OCI-LY1 (cell line): ENCODE results near the gene USP47.

Experiments used
- H2AFZ ChIP-seq: fragments of 200-600 bp; sonication (generic), shearing (Covaris generic); 2 replicates; pipeline ENCODE4 v1.6.0; 2014; ENCODE audit warnings: antibody characterized with exemption, mild to moderate bottlenecking, low read length
- H3F3A ChIP-seq: fragments of 200-600 bp; sonication (generic), shearing (Covaris generic); 2 replicates; pipeline ENCODE4 v1.6.0; 2014; ENCODE audit warnings: mild to moderate bottlenecking, antibody characterized with exemption, low read length, moderate library complexity; ENCODE audit not compliant: insufficient read depth
- H3K27ac ChIP-seq: fragments of 200-600 bp; sonication (generic); 2 replicates; pipeline ENCODE4 v1.5.1; 2014; ENCODE audit warnings: low read length, mixed run types, mild to moderate bottlenecking, low read depth; ENCODE audit not compliant: poor library complexity, severe bottlenecking
- H3K27me3 ChIP-seq: fragments of 200-600 bp; sonication (generic); 2 replicates; pipeline ENCODE4 v1.6.0; 2014; ENCODE audit warnings: antibody characterized with exemption, mild to moderate bottlenecking, low read length, moderate library complexity; ENCODE audit not compliant: insufficient read depth
- H3K36me3 ChIP-seq: fragments of 200-600 bp; sonication (generic); 2 replicates; pipeline ENCODE4 v1.6.1; 2014; ENCODE audit warnings: mild to moderate bottlenecking, antibody characterized with exemption, low read length, moderate library complexity, mixed read lengths; ENCODE audit not compliant: insufficient read depth
- H3K4me1 ChIP-seq: fragments of 200-600 bp; sonication (generic); 2 replicates; pipeline ENCODE4 v1.5.1; 2014; ENCODE audit warnings: mild to moderate bottlenecking, low read length, moderate library complexity; ENCODE audit not compliant: insufficient read depth, severe bottlenecking
- H3K4me2 ChIP-seq: fragments of 200-600 bp; sonication (generic), shearing (Covaris generic); 2 replicates; pipeline ENCODE4 v1.6.1; 2014; ENCODE audit warnings: low read length
- H3K4me3 ChIP-seq: fragments of 200-600 bp; sonication (generic); 2 replicates; pipeline ENCODE4 v1.5.1; 2014; ENCODE audit warnings: low read length, low read depth, mild to moderate bottlenecking, mixed read lengths; ENCODE audit not compliant: poor library complexity, severe bottlenecking
- H3K79me2 ChIP-seq: fragments of 200-600 bp; shearing (Covaris generic); 2 replicates; pipeline ENCODE4 v1.6.1; 2016; ENCODE audit warnings: mixed run types, low read length, mixed read lengths; ENCODE audit not compliant: insufficient read depth
- H3K9ac ChIP-seq: fragments of 200-600 bp; sonication (generic), shearing (Covaris generic); 2 replicates; pipeline ENCODE4 v1.6.1; 2014; ENCODE audit warnings: mild to moderate bottlenecking, low read length, mixed read lengths
- H3K9me2 ChIP-seq: fragments of 200-600 bp; sonication (generic), shearing (Covaris generic); 2 replicates; pipeline ENCODE4 v1.6.1; 2014; ENCODE audit warnings: low read depth, mild to moderate bottlenecking, low read length, mixed read lengths
- H3K9me3 ChIP-seq: fragments of 200-600 bp; shearing (Covaris generic); 2 replicates; pipeline ENCODE4 v1.6.1; 2014; ENCODE audit warnings: low read length, mixed read lengths
- H4K20me1 ChIP-seq: fragments of 200-600 bp; sonication (generic), shearing (Covaris generic); 2 replicates; pipeline ENCODE4 v1.6.0; 2016; ENCODE audit warnings: mild to moderate bottlenecking, low read length; ENCODE audit not compliant: insufficient read depth
- CTCF ChIP-seq: fragments of 200-600 bp; sonication (generic), shearing (Covaris generic); IDR thresholded peaks from 2 replicates; pipeline ENCODE4 v1.5.1; 2017; ENCODE audit warnings: mild to moderate bottlenecking, antibody characterized with exemption, low read length, moderate library complexity, mixed read lengths
- EZH2 ChIP-seq: fragments of 200-600 bp; sonication (generic), shearing (Covaris generic); IDR thresholded peaks from 2 replicates; pipeline ENCODE4 v1.8.0; 2017; ENCODE audit warnings: borderline replicate concordance, mixed run types, mild to moderate bottlenecking, antibody characterized with exemption, low read length, moderate library complexity, mixed read lengths

Gene USP47

GRCh38 chr11:11909727-11910126 lies 68.0 kb downstream of the USP47 start:
- no peak overlapping the region for H3K4me3 ChIP-seq
- H3K9me3 ChIP-seq, result no peaks in the 10 kb centered on the region

GRCh38 chr11:11910541-11910940 lies 68.8 kb downstream of the USP47 start:
- H3K4me2 ChIP-seq, result no peak overlapping the region
- H3K4me1 ChIP-seq, result no peaks in the 10 kb centered on the region
- no peak overlapping the region for H2AFZ ChIP-seq
- H3K4me3 ChIP-seq, result no peak overlapping the region
- peaks cover 28% of the 10 kb centered on the region for H3K36me3 ChIP-seq
- no peak overlapping the region for H3K27ac ChIP-seq
- no peak for TF ChIP-seq EZH2
- TF ChIP-seq CTCF, result no peak
- H3K9me2 ChIP-seq, result no peaks in the 10 kb centered on the region
- no peaks in the 10 kb centered on the region for H4K20me1 ChIP-seq
- H3K27me3 ChIP-seq, result no peaks in the 10 kb centered on the region
- H3K79me2 ChIP-seq, result no peaks in the 10 kb centered on the region
- H3K9me3 ChIP-seq, result no peaks in the 10 kb centered on the region
- H3F3A ChIP-seq, result no peaks in the 10 kb centered on the region
- no peak overlapping the region for H3K9ac ChIP-seq

More at GRCh38 chr11:11909727-11910126, 68.0 kb downstream of the USP47 start:
- no peak overlapping the region for H3K9ac ChIP-seq
- H4K20me1 ChIP-seq, result no peaks in the 10 kb centered on the region
- H3K79me2 ChIP-seq, result no peaks in the 10 kb centered on the region
- no peak for TF ChIP-seq CTCF
- TF ChIP-seq EZH2, result no peak
- no peak overlapping the region for H2AFZ ChIP-seq
- H3K4me2 ChIP-seq, result no peak overlapping the region
- H3K36me3 ChIP-seq, result peaks cover 34% of the 10 kb centered on the region
- no peaks in the 10 kb centered on the region for H3K4me1 ChIP-seq
- no peaks in the 10 kb centered on the region for H3K27me3 ChIP-seq
- no peaks in the 10 kb centered on the region for H3K9me2 ChIP-seq
- no peaks in the 10 kb centered on the region for H3F3A ChIP-seq
- no peak overlapping the region for H3K27ac ChIP-seq

- no peaks in the 10 kb centered on the region for H3K79me2 ChIP-seq
- H3K36me3 ChIP-seq, result peaks cover 10% of the 10 kb centered on the region; the same call in 1 of the 2 replicates
- H3K9ac ChIP-seq, result no peak overlapping the region
- H3K4me3 ChIP-seq, result no peak overlapping the region
- no peaks in the 10 kb centered on the region for H3F3A ChIP-seq
- H3K9me3 ChIP-seq, result no peaks in the 10 kb centered on the region
- no peaks in the 10 kb centered on the region for H3K27me3 ChIP-seq
- H2AFZ ChIP-seq, result no peak overlapping the region
- no peaks in the 10 kb centered on the region for H3K9me2 ChIP-seq
- TF ChIP-seq EZH2 (no peak), CTCF (no peak)
- no peak overlapping the region for H3K4me2 ChIP-seq
- no peaks in the 10 kb centered on the region for H4K20me1 ChIP-seq
- no peak overlapping the region for H3K27ac ChIP-seq
- no peaks in the 10 kb centered on the region for H3K4me1 ChIP-seq
These were observed 71.6 kb downstream of the USP47 start for GRCh38 chr11:11913395-11913794.
